Skeletal muscle cell (primary cell): ENCODE data around the gene SPDYA.
"Not testable (repeated sequence)": the region's sequence is repeated elsewhere in the genome, so short reads cannot be mapped to it uniquely, and the experiment has no call there.

ENCODE experiments used
- DNase-seq: peaks from one replicate; pipeline ENCODE4 v3.0.0-alpha.2; 2010; ENCODE audit warnings: low read depth
- H3K4me3 ChIP-seq: 2 replicates; pipeline ENCODE4 v1.5.1; 2011; ENCODE audit warnings: low read depth, mild to moderate bottlenecking, control low read depth, low read length, moderate library complexity

Gene SPDYA

GRCh38 chr2:28810384-28811285 lies at the start of gene SPDYA:
TSS of gene SPDYA (plus strand) at chr2:28810834. CDS start at chr2:28816015, 5,181 bp downstream.
- H3K4me3 ChIP-seq = peak within 1 kb of the TSS; percentile 54
- DNase-seq = peak; percentile 31

GRCh38 chr2:28761420-28761819 lies 49.2 kb upstream of the SPDYA start:
- no peak for DNase-seq
- no peak overlapping the region for H3K4me3 ChIP-seq

- H3K4me3 ChIP-seq = no peak overlapping the region
- DNase-seq = peak; percentile 13
Observed at GRCh38 chr2:28764909-28765711, 45.5 kb upstream of the SPDYA start.

GRCh38 chr2:28766070-28766469 lies 44.6 kb upstream of the SPDYA start:
- DNase-seq = no peak
- no peak overlapping the region for H3K4me3 ChIP-seq

GRCh38 chr2:28767337-28767736 lies 43.3 kb upstream of the SPDYA start:
- DNase-seq = no peak
- no peak overlapping the region for H3K4me3 ChIP-seq

GRCh38 chr2:28768422-28768821 lies 42.2 kb upstream of the SPDYA start:
- no peak overlapping the region for H3K4me3 ChIP-seq
- DNase-seq = no peak

GRCh38 chr2:28768952-28769351 lies 41.7 kb upstream of the SPDYA start:
- no peak for DNase-seq
- H3K4me3 ChIP-seq = no peak overlapping the region

GRCh38 chr2:28772351-28772750 lies 38.3 kb upstream of the SPDYA start:
- H3K4me3 ChIP-seq = no peak overlapping the region
- no peak for DNase-seq

GRCh38 chr2:28776471-28776870 lies 34.2 kb upstream of the SPDYA start:
- DNase-seq = no peak
- no peak overlapping the region for H3K4me3 ChIP-seq

GRCh38 chr2:28778392-28778791 lies 32.2 kb upstream of the SPDYA start:
- DNase-seq = no peak
- no peak overlapping the region for H3K4me3 ChIP-seq

- H3K4me3 ChIP-seq = no peak overlapping the region
- DNase-seq = no peak
Observed at GRCh38 chr2:28779001-28779400, 31.6 kb upstream of the SPDYA start.

- no peak for DNase-seq
- no peak overlapping the region for H3K4me3 ChIP-seq
Observed at GRCh38 chr2:28780496-28780895, 30.1 kb upstream of the SPDYA start.

- DNase-seq = no peak
- no peak overlapping the region for H3K4me3 ChIP-seq
Observed at GRCh38 chr2:28782423-28782822, 28.2 kb upstream of the SPDYA start.

- DNase-seq, H3K4me3 ChIP-seq: not testable (repeated sequence)
Observed at GRCh38 chr2:28784570-28784969, 26.1 kb upstream of the SPDYA start.

GRCh38 chr2:28796620-28797019 lies 14.0 kb upstream of the SPDYA start:
- no peak overlapping the region for H3K4me3 ChIP-seq
- DNase-seq = no peak

- H3K4me3 ChIP-seq = no peak overlapping the region
- DNase-seq = no peak
Observed at GRCh38 chr2:28801726-28802125, 8.9 kb upstream of the SPDYA start.

GRCh38 chr2:28802975-28803429 lies 7.6 kb upstream of the SPDYA start:
- DNase-seq = no peak
- no peak overlapping the region for H3K4me3 ChIP-seq

- DNase-seq = no peak
- peak overlapping the region; percentile 54 for H3K4me3 ChIP-seq
Observed at GRCh38 chr2:28809927-28810326, 707 bp upstream of the SPDYA start.

GRCh38 chr2:28818053-28818452 lies 7.4 kb downstream of the SPDYA start:
- DNase-seq = no peak
- no peak overlapping the region for H3K4me3 ChIP-seq

- no peak for DNase-seq
Observed at GRCh38 chr2:28821295-28821958, 10.8 kb downstream of the SPDYA start.

More at GRCh38 chr2:28821295-28821958, 10.8 kb downstream of the SPDYA start:
- H3K4me3 ChIP-seq = no peak overlapping the region
